ENCODE results near the gene IQSEC2.

DNA sequence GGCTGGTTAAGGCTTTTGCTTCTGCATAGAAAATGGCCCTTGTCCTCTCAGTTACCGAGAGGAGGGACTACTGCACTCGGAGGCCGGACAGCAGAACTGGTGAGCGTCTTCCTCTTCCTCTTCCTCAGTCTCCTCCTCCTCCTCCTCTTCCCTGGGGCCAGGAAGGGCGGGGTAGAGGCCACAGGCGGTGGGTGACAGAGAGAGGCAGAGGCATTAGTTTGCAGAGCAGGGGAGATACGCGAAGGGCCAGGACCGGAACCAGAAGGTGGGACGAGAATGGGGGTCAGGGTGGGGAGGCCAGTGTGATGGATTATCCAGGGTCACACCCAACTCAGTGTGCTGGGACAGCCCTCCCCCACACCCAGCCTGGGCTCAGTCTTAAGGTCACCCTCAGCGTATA lies 14.5 kb downstream of the IQSEC2 start:
- TF ChIP-seq EZH2 (IDR thresholded peaks at IDR 0.05; ENCODE audit: insufficient read depth, poor library complexity, severe bottlenecking): no peak
- no peak for TF ChIP-seq EZH2phosphoT487 (IDR thresholded peaks at IDR 0.05; ENCODE audit: insufficient read depth, low read depth)
